GM19351 (cell line): Measurements from ENCODE around the gene PPP2R2D.

Experiments
- ATAC-seq: cut with Tn5 transposase; IDR thresholded peaks from one replicate; pipeline ENCODE4 v1.9.1; 2021; ENCODE audit warnings: mild to moderate bottlenecking, moderate library complexity; ENCODE audit not compliant: unreplicated experiment

PPP2R2D gene

DNA sequence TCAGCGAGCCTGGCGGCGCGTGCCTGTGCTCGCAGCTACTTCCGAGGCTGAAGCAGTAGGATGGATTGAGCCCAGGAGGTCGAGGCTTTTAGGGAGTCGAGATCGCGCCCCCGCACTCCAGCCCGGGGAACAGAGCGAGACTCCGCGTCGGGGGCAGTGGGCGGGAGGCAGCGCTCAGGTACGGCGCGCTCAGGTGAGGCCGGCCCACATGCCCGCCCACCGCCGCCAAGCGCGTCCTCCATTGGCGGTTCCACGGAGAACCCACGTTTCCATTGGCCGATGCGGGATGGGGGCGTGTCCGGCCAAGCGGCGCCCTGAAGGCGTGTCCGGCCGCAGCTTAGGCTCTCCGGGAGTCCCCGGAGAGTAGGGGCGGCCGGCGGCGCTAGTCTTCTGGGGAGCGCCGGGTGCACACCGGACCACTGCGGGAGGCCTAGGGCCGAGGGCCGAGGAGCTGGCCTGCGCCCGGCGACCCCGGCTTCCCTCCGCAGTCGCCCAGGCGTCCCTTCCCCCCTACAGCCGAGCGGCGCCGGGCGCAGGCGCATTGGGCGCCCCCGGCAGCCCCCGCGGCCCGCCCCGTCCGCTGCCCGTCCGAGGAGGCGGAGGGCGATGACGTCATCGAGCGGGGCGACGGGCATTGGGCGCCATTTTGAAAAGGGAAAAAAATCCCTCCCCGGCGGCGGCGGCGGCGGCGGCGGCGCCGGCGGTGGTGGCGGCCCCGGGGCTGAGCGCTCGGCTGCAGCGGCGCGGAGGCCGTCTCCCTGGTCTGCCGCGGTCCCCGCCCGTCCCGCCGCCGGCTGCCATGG lies at the start of gene PPP2R2D:
Gene PPP2R2D, plus strand, starts transcription at position 659 of the 803 bp plus-strand sequence. Its CDS starts 141 bp downstream, at position 800.
- ATAC-seq, result peak; percentile 81

DNA sequence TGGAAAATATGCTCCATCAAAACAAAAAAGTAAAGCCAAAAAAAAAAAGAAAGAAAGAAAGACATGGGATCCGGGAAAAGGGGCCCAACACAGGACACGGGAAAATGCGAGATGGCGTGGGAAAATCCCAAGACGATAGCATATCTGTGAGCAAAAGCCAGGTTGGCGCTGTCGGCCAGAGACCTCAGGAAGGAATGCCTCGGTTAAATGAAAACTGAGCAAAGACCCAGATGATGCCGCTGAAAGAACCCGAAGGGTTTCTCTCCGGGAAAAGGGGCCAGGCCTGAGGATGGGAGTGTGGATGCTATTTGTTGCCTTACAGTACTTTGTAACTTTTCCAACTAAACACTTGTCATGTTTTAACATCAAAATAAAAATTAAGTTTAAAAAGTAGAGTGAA lies 49.5 kb upstream of the PPP2R2D start:
- no peak for ATAC-seq

DNA sequence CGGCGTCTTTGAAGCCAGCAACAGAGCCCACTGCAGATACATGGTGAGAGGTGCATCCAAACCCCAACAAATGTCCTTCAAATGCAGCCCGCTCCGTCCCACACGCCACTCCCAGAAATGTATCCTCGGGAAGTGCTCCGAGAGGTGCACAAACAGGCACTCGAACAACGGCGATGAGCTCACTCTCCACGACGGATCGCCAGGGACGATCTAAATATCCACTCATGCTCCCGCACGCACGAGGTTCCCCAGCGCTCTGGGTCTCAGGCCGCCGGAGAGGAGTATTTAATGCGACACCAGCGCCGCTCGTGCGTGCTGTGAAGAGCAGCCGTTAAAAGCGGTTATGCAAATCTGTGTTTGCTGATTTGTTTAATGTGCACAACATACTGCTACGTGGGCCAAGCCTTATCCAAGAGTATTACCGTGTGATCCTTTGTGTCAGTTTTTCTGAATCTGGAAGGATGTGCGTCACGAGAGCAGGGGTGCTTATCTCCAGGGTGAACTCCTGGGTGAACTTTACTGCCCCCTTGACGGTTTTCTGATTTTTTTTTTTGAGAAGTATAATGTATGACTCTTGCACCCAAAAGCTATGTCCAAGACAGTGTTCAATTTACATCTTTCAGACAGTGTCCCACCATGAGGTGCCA lies 48.5 kb upstream of the PPP2R2D start:
- ATAC-seq, result no peak

DNA sequence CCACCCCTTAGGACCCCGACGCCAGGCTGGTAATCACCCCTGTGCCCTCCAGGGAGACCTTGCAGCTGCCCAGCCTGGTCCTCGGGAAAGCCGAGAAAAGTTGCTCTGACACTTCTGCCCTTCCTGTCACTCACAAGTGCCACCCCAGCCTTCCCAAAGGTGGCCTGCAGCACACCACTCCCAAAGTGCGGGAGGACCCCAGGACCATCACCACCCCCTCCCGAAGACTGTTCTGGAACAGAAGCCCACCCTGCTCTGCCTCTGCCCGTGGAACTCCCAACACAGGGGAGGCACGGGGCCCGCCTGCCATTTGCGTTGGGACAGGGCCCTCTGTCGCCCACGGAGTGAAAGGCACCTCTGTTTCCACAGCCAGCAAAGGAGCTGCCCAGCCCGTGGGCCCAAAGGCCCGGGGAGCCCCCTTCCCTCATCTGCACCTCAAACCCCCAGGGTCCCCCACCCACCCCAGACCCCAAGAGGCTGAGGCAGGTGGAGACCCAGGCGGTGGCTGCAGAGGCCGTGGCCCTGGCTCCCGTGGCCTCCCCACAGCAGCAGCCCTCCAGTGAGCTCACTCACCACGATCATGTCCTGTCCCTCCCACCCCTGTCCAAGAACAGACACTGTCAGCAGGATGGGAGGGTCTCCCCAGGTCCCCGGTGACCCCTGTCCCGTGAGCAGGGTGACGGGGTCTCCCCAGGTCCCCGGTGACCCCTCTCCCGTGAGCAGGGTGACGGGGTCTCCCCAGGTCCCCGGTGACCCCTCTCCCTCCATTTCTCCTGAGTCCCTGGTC lies 47.8 kb upstream of the PPP2R2D start:
- no peak for ATAC-seq

DNA sequence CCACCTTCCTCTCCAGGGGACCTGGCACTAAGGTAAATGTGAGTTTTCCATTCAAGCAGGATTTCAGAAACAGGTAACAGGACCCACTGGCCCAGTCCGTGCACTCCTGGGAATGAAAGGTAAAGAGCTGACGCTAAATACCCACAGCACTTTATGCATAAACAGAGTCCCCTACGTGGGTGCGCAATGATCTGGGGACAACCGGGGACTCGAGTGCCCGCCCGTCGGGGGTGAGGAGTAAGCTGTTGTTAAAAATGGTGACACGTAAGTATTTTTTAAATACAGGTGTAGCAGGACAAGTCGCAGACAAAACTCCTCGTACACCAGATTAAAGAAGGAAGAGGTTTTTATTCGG lies 47.2 kb upstream of the PPP2R2D start:
- no peak for ATAC-seq

DNA sequence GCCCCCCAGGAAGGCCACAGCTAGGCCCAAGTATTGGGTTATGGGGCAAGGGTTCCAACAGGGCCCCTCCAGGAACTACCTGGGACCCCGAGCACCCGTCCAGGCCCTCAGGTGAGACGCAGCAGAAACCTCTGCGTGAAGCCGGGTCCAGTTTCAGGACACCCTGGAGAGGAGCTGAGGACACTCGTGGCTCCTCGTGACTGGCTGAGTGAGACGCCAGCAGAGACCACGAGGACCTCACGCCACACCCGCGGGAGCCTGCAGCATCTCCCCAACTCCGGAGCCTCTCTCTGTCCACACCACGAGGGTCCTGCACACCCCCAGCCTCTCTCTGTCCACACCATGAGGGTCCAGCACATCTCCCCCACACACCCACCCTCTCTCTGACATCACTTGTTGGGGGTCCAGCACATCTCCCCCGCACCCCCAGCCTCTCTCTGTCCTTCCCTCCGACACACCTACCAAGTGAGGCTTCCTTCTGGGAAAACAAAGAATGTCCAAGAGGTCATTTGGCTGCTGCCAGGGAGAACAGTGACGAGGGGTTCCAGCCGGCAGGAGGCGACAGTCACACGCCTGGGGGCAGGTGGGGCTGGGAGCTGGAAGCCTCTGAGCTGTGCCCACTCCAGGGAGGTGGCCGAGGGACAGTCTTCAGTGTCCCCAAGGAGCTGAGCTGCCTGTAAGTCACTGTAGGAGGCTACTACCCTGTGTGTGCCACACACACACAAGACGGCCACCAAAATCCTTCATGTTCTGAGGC lies 46.1 kb upstream of the PPP2R2D start:
- no peak for ATAC-seq

DNA sequence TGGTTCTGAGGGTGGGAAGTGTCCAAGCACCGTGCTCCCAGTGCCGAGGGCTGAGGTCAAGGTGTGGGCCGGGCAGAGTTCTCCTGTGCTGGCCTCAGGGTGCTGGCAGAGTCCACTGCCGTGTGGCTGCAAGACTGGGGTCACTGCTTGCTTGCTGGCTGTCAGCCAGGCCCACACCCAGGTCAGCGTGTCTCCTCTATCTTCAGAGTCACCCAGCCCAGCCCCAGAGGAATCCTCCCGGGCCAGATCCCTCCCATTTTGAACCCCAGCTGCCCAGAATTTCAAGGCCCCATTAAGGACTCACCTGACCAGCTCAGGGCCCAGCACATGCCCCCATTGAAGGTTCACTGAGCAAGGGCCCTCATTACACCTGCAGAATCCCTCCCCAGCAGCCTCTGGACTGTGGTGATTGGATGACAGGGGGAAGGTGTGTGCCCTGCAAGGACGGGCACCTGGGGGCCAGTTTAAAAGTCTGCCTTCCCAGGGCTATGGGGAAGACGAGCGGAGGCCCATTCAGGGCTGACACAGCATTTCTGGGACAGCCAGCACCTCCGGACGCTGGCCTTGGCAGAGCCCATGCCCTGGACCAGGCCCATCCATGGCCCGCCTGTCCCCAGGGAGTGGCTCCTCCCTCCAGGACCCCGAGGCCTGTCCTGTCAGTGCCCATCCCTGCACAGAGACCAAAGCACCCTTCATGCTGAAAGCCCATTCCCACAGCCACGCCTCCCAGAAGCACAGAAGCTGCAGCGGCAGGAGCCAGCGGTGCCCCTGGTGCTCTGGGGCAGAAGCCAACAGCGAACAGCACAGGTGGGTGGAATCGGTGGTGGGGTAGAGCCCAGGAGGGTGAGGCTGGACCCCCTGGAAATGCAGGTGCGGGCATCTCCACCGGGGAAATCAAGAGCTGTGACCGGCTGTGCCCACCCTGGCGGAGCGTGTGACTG lies 45.1 kb upstream of the PPP2R2D start:
- no peak for ATAC-seq

DNA sequence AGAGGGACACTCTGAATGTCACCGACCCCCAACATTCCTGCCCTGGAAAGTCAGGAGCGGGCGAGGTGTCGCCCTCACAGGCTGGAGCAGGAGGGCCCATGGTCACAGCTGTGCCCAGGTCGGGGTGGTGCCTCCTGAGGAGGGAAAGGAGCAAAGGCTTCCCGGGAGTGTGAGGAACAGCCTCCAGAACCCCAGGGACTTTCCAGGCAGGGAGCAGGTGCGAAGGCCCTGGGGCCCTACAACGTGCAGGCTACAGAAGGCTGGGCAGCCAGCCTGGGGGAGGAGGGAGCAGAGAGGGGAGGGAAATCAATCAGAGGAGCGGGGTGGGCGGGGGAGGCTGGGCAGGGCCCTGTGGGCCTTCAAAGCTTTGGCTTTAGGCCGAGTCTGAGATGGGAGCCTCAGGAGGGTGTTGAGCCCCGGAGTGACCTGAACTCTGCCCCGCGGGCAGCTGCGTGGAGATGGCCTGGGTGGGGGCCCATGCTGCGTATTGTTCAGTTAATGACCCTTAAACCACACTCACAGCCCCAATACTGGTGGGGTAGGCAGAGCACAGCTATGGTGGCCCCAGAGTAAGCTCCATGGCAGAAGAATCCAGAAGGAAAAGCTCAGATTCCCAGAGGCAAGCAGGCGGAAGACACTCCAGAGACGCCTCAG lies 44.2 kb upstream of the PPP2R2D start:
- ATAC-seq, result no peak

DNA sequence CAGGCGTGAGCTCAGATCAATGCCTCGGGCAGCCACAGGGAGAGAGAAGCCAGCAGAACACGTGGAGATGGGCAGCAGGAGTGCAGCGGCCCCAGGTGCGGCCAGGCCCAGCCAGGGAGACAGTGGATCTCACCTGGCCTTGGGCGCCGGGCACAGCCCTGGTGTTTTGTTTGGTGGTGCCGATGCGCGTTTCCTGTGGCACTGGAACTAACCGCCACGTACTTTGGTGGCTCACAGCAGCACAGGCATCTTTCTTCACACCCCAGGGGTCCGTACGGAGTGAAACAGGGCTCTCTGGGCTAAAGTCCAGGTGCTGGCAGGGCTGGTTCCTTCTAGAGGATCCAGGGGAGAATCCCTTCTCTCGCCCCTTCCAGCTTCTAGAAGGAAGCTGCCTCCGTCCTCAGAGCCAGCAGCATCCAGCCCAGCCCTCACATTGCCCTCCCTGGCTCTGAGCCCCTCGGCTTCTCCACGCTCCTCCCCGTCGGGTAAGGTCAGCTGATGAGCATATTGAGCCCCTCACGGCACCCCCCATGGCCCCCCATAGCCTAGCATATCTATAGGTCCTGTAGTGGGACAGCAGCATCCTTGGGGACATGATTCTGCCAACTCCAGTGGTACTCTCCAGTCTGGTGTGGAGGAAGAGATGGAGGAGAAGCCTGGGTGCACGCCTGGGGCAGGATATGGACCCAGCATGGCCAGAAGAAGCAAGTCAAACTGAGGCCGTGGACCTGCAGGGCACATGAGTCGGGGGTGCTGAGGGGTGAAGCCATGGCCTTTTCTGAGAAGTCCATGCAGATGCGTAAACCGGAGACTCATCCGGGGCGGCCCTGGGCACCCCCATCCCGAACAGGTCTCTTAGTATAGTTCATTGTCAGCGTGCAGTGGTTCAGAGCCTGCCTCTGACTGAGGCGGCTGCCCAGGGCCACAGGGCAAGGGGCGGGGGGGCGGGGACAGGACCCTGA lies 43.4 kb upstream of the PPP2R2D start:
- ATAC-seq, result no peak

DNA sequence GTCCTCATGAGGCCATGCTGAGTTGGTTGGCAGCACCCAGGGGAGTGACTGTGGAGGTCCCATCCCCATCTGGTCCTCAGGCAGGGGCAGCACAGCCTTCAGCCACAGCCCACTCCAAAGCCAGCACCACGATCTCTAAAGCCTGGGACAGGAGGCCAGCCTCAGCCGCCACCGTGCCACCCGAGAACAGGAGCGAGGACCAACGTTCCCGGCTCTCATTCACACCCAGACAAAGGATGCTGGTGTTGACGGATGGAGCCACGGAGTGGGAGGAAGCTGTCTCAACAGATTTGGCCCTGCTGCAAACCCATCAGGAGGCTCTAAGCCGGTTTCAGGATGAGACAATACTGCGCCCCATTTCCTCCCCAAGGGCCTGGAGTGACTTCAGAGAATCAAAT lies 42.7 kb upstream of the PPP2R2D start:
- ATAC-seq, result no peak

DNA sequence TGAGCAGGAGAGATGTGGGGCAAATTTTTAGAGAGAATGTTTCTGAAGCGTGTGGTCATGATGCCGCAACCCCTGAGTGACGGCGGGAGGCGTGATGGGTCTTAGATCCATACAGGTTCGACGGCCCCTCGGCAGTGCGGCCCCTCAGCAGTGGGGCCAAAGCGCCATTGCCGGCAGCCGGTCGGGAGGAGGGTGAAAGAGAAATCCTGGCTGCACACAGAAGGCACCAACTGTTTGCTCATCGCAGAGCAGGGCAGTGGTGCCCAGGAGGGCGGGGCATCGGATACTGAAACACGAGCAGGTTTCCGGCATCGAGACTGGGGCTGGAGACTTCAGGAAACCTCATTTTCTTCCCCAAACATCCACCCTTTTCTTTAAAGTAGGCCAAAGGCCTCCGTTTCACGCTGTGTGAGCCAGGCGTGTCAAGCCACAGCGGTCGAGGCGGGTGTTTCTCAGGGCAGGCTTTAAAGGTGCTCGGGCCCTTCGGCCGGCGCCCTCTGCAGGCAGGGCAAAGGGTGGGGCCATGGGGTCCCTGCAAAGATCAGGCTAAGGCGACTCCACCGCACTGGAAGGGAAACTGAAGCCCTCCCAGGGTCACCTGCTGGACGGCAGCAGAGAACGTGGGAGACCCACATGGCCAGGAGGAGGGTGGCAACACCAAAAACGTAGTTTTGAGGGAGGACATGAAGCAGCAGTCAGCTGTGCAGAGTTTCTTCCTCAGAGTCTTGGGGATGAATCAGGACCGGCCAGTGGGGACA lies 42.0 kb upstream of the PPP2R2D start:
- ATAC-seq, result no peak

DNA sequence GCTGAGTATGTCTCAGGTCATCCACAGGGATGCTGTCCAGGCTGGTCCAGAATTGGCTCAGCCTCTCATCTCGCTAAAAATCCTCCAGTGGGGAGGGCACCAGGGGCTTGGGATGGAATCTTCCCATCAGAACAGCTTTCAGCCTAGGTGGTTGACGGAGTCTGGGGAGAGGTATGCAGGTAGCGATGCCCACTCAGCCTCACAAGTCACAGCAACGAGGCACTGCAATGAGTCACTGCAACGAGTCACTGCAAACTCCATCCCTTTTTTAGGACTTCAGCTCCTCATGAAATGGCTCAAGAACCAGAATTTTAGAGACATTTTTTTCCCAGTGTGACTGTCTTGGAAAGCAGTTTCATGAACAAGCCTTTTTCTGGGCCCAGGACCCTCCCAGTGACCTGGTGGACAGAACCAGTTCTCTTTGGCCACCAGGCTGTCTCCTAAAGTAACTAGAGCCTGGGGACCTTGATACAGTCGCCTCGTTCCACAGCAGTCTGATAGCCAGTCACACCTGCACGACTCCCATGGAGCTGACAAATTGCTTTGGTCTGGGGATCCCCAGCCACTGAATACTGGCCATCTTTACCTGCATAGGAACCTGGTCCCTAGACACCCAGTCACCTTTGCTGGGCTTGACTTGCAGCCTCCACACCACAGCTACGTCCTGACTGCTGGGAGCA lies 41.3 kb upstream of the PPP2R2D start:
- ATAC-seq, result no peak

DNA sequence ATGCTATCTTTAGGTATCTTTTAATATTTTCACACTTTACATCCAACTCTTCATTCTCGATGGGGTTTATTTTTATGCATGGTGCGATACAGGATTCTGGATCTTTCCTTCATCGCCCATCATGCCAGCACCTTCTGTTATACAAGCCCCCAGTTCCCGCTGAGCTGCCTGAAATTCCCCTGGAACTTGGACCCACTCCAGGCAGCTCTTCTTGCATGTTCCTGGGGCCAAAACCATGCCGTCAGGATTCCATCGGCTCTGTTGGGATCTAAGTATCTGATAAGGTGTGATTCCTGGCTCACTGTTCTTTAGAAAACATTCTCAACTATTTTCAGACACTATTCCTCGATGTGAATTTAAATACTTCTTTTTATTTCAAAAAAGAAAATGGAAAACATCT lies 40.5 kb upstream of the PPP2R2D start:
- ATAC-seq, result no peak

DNA sequence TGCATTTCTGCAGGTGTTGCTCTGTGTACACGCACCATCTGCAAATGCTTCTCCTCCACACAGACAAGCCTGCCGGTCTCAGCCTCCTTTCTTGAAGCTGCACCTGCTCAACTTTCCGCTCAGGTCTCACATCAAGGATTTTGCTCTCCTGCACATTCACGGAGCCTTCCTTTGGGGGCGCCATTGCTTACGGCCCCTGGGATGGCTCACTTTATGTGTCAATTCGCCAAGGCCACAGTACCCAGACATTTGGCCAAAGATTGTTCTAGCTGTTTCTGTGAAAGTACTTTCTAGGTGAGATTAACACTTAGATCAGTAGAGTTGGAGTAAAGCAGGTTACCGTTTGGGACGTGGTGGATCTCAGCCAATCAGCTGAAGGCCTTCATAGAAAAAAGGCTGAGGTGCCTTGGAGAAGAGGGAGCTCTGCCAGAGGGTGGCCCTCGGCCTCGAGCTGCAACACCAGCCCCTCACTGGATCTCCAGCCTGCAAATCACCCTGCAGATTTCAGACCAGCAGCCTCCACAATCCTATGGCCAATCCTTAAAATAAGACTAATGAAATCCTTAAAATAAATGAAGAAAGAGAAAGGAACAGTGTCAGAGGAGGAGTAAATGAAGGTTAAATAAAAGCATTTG lies 39.9 kb upstream of the PPP2R2D start:
- ATAC-seq, result no peak

DNA sequence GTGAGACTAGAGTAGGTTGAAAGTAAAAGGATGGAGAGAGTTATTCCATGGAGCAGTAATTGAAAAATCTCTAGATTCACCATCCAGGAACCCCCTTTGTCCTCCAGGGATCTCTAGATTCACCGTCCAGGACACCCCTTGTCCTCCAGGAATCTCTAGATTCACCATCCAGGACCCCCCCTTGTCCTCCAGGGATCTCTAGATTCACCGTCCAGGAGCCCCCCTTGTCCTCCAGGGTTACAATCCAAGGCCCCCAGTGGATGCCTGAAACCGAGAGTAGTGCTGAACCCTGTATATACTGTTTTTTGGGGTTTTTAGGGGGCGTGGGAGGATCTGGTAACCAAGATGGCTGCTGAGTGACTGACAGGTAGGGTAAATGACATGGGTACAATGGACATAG lies 38.3 kb upstream of the PPP2R2D start:
- ATAC-seq, result no peak

DNA sequence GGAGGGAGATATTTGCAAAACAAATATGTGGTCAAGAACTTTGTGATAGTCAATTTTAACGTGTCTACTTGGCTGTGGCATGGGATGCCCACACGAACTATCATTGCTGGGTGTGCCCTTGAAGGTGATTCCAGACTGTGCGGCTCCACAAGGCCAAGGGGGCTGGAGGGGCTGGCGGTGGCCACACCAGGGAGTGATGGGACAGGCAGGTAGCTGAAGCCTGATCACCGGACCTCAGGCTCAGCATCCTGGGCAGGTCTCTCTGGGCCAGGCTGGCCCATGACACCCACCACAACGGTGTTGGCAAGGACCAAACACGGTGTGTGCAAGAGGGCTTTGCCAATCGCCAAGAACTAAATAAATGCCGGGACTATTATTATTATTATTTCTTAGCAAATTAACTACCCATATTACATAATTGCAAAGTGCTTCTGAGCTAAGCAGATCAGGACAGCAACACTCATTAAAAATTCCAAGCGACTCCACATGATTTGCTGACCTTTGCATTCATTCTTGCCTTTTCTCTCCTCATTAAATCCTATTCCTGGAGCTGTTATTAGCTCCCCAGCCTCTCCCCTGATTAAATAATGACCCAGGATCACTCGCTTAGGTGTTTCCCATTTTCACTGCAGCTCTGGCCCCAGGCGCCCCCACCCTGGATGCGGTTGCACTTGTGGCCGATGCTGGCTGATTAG lies 35.4 kb upstream of the PPP2R2D start:
- no peak for ATAC-seq
